Caco-2 (cell line): ENCODE measurements around the gene NR6A1. TPM values are rescaled to one million over a fixed set of nuclear protein-coding genes. Genes with fewer than 3 reads are reported as not detected.

Experiments
- BruUV-seq: library from RNA; stranded (reverse); fragments of 400-500 nt; replicated peaks from 2 replicates; lab custom pipeline; 2021; lab: Mats Ljungman, UMichigan
- CTCF ChIA-PET: fragments of 300-600 bp; sonication (Branson Sonifier 250); formaldehyde crosslinking; loops from one replicate; lab custom pipeline; 2022; ENCODE audit warnings: antibody characterized with exemption; lab: Charles Lee
- POLR2A ChIA-PET: fragments of 300-600 bp; sonication (Branson Sonifier 250); formaldehyde crosslinking; loops from one replicate; lab custom pipeline; 2022; ENCODE audit warnings: antibody characterized with exemption; lab: Charles Lee
- DNase-seq, 2 experiments: peaks; one replicate each; pipeline versions ENCODE4 v3.0.0 to v3.0.0-alpha.2; 2020 to 2022
- H3K27me3 ChIP-seq: replicated peaks from 2 replicates; pipeline ENCODE4 v1.6.0; 2011; ENCODE audit warnings: low read length; ENCODE audit not compliant: control insufficient read depth, insufficient read depth
- H3K36me3 ChIP-seq: 2 replicates; pipeline ENCODE4 v1.5.1; 2011; ENCODE audit warnings: low read length; ENCODE audit not compliant: control insufficient read depth, insufficient read depth
- H3K4me1 ChIP-seq: fragments of 250-450 bp; sonication (Bioruptor Pico); 2 replicates; pipeline ENCODE4 v1.5.1; 2020; ENCODE audit warnings: mild to moderate bottlenecking
- H3K4me3 ChIP-seq: 2 replicates; pipeline ENCODE4 v1.5.1; 2011; ENCODE audit warnings: low read depth, mild to moderate bottlenecking, control low read depth, low read length
- H3K9me3 ChIP-seq: fragments of 250-450 bp; sonication (Bioruptor Pico); 2 replicates; pipeline ENCODE4 v1.5.1; 2020; ENCODE audit warnings: mild to moderate bottlenecking, moderate library complexity
- H3K27ac Mint-ChIP-seq: one replicate; pipeline ENCODE4 v1.8.0; 2022; ENCODE audit warnings: mixed read lengths; ENCODE audit not compliant: unreplicated experiment
- H3K27me3 Mint-ChIP-seq: one replicate; pipeline ENCODE4 v1.8.0; 2022; ENCODE audit warnings: mixed read lengths; ENCODE audit not compliant: insufficient read depth, unreplicated experiment
- H3K36me3 Mint-ChIP-seq: one replicate; pipeline ENCODE4 v1.8.0; 2022; ENCODE audit warnings: mild to moderate bottlenecking, mixed read lengths; ENCODE audit not compliant: insufficient read depth, unreplicated experiment
- H3K4me1 Mint-ChIP-seq: one replicate; pipeline ENCODE4 v1.8.0; 2022; ENCODE audit warnings: low read depth, mixed read lengths; ENCODE audit not compliant: unreplicated experiment
- H3K4me3 Mint-ChIP-seq: one replicate; pipeline ENCODE4 v1.8.0; 2022; ENCODE audit warnings: mild to moderate bottlenecking, moderate library complexity, mixed read lengths; ENCODE audit not compliant: unreplicated experiment
- H3K9me3 Mint-ChIP-seq: one replicate; pipeline ENCODE4 v1.8.0; 2022; ENCODE audit warnings: mixed read lengths; ENCODE audit not compliant: unreplicated experiment
- intact Hi-C: fragments of 100-400 bp; cut with micrococcal nuclease; formaldehyde crosslinking; loops from one replicate; pipeline ENCODE4 v1.10.0; 2022; ENCODE audit not compliant: unreplicated experiment
- total RNA-seq: library from RNA; stranded (reverse); gene quantifications from 2 replicates; pipeline ENCODE4 v1.2.3, GENCODE V29; 2022
- TF ChIP-seq, protein P1 (sequence below), 2 experiments: fragments of 200-600 bp in 1 of 2; IDR thresholded peaks; 1 replicate in 1 of 2; 2 replicates in 1 of 2; pipeline versions ENCODE4 v1.5.1 to v1.8.0; 2011 to 2022; ENCODE audit warnings: antibody characterized with exemption in 1 of 2, control low read depth in 1 of 2, inconsistent platforms in 1 of 2, low read depth in 1 of 2, low read length in 1 of 2, mild to moderate bottlenecking in 1 of 2, moderate library complexity in 1 of 2; ENCODE audit not compliant: insufficient read depth in 1 of 2, severe bottlenecking in 1 of 2, unreplicated experiment in 1 of 2

NR6A1 gene
- total RNA-seq, 1 experiment from 2014 or later = 33.6 TPM

DNA sequence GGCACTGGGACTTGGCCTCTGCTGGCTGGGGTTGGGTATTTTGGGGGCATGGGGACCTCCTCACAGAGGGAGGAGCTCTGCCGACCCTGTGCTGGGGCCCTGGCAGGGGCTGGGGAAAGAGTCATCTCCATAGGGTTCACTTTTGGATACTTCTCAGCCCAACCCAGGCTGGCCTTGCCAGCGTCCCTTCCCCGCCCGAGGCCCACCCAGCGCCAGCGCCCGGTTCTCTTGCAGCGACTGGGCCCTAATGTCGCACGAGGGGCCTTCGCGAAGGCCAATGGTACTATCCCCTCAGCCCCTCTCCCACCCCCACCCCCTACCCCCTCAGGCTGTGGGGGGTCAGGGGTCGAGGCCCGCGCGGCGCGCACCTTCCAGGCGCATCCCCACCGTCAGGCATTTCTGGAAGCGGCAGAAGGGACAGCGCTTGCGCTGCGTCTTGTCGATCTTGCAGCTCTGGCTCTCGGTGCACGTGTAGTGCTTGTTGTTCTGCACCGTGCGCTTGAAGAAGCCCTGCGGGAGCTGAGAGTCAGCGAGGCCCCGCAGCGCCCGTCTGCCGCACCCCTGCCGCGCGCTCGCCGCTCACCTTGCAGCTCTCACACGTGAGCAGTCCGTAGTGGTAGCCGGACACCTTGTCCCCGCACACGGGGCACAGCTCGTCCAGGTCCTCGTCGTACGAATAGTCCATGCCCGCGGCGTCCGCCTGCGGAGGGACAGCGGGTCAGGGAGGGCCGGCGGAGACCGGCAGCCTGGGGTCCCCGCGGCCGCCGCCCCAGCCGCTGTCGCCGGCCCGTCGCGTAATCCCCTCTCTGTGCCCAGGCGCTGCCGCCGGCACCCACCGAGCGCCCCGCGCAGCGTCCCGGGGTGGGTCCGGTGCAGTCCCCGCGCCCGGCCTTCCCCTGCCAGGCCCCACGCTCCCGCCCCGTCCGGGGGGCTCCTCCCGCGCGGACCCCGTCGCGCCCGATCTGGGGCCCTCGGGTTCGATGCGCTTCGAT, 268.1 kb downstream of the NR6A1 start:
- no peaks in the 10 kb centered on the region for H3K4me1 ChIP-seq
- H3K9me3 ChIP-seq = no peaks in the 10 kb centered on the region
- Mint-ChIP-seq H3K9me3 (no peaks in the 10 kb centered on the region), H3K27me3 (peaks cover 11% of the 10 kb centered on the region), H3K4me1 (peaks cover 8% of the 10 kb centered on the region), H3K27ac (no peak overlapping the region), H3K4me3 (no peak overlapping the region), H3K36me3 (peaks cover 4% of the 10 kb centered on the region)
- no peak for DNase-seq
- intact Hi-C loops = no loop called here
- no TSS peak for BruUV-seq
- POLR2A ChIA-PET = no interaction called here
- H3K36me3 ChIP-seq = no peaks in the 10 kb centered on the region
- H3K27me3 ChIP-seq = no peaks in the 10 kb centered on the region; the same call in 1 of the 2 replicates
- CTCF ChIA-PET = no interaction called here
- no peak overlapping the region for H3K4me3 ChIP-seq
- TF ChIP-seq, protein P1, sequence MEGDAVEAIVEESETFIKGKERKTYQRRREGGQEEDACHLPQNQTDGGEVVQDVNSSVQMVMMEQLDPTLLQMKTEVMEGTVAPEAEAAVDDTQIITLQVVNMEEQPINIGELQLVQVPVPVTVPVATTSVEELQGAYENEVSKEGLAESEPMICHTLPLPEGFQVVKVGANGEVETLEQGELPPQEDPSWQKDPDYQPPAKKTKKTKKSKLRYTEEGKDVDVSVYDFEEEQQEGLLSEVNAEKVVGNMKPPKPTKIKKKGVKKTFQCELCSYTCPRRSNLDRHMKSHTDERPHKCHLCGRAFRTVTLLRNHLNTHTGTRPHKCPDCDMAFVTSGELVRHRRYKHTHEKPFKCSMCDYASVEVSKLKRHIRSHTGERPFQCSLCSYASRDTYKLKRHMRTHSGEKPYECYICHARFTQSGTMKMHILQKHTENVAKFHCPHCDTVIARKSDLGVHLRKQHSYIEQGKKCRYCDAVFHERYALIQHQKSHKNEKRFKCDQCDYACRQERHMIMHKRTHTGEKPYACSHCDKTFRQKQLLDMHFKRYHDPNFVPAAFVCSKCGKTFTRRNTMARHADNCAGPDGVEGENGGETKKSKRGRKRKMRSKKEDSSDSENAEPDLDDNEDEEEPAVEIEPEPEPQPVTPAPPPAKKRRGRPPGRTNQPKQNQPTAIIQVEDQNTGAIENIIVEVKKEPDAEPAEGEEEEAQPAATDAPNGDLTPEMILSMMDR (IDR thresholded peaks at IDR 0.05; ENCODE audit: insufficient read depth in 1 of 2, low read depth in 1 of 2, low read length in 1 of 2, severe bottlenecking in 1 of 2, unreplicated experiment in 1 of 2) = no peak

DNA sequence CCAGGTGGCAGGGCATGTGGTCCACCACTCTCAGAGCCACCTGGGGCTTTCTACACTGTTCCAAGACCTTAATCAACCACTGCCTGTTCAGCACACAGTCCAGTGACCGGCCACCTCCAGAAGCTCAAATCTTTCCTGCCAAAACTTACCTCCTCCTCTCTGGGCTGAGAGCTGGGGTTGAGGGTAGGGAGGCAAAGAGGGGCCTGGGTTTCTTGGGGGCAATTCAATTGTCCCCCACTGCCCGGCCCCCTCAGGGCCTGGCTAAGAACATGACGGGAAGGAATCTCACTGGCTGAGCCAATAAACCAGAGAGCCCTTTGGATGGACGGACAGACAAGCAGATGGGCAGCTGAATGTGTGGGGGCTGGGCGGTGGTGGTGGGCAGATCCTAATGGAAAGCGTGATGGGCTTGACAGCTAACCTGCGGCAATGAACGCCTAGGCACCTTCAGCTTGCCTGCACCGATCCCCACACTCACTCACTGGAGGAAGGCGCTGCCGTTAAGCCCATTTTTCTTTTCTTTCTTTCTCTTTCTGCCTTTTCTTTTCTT, 269.3 kb downstream of the NR6A1 start:
- Histone ChIP-seq H3K36me3 (no peaks in the 10 kb centered on the region), H3K4me1 (no peaks in the 10 kb centered on the region), H3K27me3 (no peaks in the 10 kb centered on the region; the same call in 1 of the 2 replicates), H3K9me3 (no peaks in the 10 kb centered on the region), H3K4me3 (no peak overlapping the region)
- TF ChIP-seq, protein P1 (IDR thresholded peaks at IDR 0.05; ENCODE audit: insufficient read depth in 1 of 2, low read depth in 1 of 2, low read length in 1 of 2, severe bottlenecking in 1 of 2, unreplicated experiment in 1 of 2) = no peak
- peaks cover 11% of the 10 kb centered on the region for H3K27me3 Mint-ChIP-seq
- peaks cover 8% of the 10 kb centered on the region for H3K4me1 Mint-ChIP-seq
- H3K9me3 Mint-ChIP-seq = no peaks in the 10 kb centered on the region
- ChIA-PET POLR2A (no interaction called here), CTCF (interaction anchor here (0.9 kb wide), 1 partner anchor 35 kb away, joined by 3 read pairs; no protein-coding TSS in a partner anchor)
- no peak for DNase-seq
- H3K36me3 Mint-ChIP-seq = peaks cover 4% of the 10 kb centered on the region
- no peak overlapping the region for H3K4me3 Mint-ChIP-seq
- no peak overlapping the region for H3K27ac Mint-ChIP-seq
- intact Hi-C loops = no loop called here
- BruUV-seq = no TSS peak

DNA sequence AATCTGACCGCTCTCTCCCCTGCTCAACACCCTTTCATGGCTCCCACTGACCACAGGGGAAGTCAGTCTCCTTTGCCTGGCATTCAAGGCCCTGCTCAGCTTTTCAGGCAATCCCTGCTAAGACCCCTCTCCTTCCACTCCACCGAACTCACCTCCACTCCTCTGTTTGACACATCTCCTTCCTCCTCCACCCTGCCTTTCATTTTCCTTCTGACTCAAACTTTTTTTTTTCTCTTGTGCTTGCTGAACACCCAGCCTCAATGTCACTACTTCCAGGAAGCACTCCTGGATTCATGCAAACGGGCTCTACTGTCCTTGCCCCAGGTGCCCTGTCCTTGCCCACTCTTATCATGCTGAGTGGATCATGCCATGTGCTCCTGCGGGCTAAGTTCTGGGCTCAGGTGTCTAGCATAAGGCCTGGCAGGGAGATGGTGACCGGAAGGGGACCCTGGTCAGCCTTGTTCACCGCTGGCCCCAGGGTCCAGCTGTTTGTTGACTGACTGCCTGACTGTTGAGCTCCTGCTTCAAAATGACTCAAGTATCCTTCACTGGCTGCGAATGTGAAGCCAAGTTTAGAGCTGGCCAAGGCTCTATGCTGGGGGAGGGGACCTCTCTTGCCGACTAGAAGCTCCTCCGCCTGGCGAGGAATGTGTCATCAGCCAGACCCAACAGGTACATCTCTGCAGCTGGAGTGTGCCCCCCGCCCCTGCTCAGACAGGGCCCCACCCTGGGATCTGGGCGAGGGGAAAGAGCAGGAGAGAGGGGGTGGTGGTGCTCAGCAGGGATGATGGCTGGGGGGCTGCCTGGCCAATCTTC, 270.1 kb downstream of the NR6A1 start:
- CTCF ChIA-PET = no interaction called here

More for the DNA sequence above, 270.1 kb downstream of the NR6A1 start:
- no peak for DNase-seq
- Mint-ChIP-seq H3K4me3 (no peak overlapping the region), H3K4me1 (peaks cover 8% of the 10 kb centered on the region), H3K36me3 (no peaks in the 10 kb centered on the region), H3K27ac (no peak overlapping the region), H3K27me3 (peaks cover 11% of the 10 kb centered on the region), H3K9me3 (no peaks in the 10 kb centered on the region)
- intact Hi-C loops = no loop called here
- Histone ChIP-seq H3K9me3 (no peaks in the 10 kb centered on the region), H3K4me1 (no peaks in the 10 kb centered on the region), H3K4me3 (no peak overlapping the region), H3K36me3 (no peaks in the 10 kb centered on the region), H3K27me3 (no peaks in the 10 kb centered on the region; the same call in 1 of the 2 replicates)
- TF ChIP-seq, protein P1 (IDR thresholded peaks at IDR 0.05; ENCODE audit: insufficient read depth in 1 of 2, low read depth in 1 of 2, low read length in 1 of 2, severe bottlenecking in 1 of 2, unreplicated experiment in 1 of 2) = no peak
- BruUV-seq = no TSS peak
- POLR2A ChIA-PET = no interaction called here
